ENCODE measurements around the gene CCDC38.

CCDC38 gene

GRCh38 chr12:95884998-95885397 is 57.4 kb downstream of the CCDC38 start:
- H3K4me2 ChIP-seq (ENCODE audit: low read length), result no peak overlapping the region
- H3F3A ChIP-seq (ENCODE audit: insufficient read depth, low read length), result no peaks in the 10 kb centered on the region
- H3K27ac ChIP-seq (ENCODE audit: low read depth, low read length, poor library complexity, severe bottlenecking), result no peak overlapping the region
- H3K9me2 ChIP-seq (ENCODE audit: low read depth, low read length), result no peaks in the 10 kb centered on the region
- no peaks in the 10 kb centered on the region for H4K20me1 ChIP-seq (ENCODE audit: insufficient read depth, low read length)
- H2AFZ ChIP-seq (ENCODE audit: low read length), result no peak overlapping the region
- H3K36me3 ChIP-seq (ENCODE audit: insufficient read depth, low read length), result no peaks in the 10 kb centered on the region
- H3K79me2 ChIP-seq (ENCODE audit: insufficient read depth, low read length), result no peaks in the 10 kb centered on the region
- no peak overlapping the region for H3K9ac ChIP-seq (ENCODE audit: low read length)
- H3K4me3 ChIP-seq (ENCODE audit: low read depth, low read length, poor library complexity, severe bottlenecking), result no peak overlapping the region
- no peaks in the 10 kb centered on the region for H3K4me1 ChIP-seq (ENCODE audit: insufficient read depth, low read length, severe bottlenecking)
- TF ChIP-seq CTCF (IDR thresholded peaks at IDR 0.05; ENCODE audit: low read length) (no peak), EZH2 (IDR thresholded peaks at IDR 0.05; ENCODE audit: borderline replicate concordance, low read length) (no peak)
- H3K27me3 ChIP-seq (ENCODE audit: insufficient read depth, low read length), result no peaks in the 10 kb centered on the region
- 0 out of 2 replicates have a peak, but pooled peaks cover 2% of the 10 kb centered on the region for H3K9me3 ChIP-seq (ENCODE audit: low read length)

GRCh38 chr12:95882873-95883272 is 59.5 kb downstream of the CCDC38 start:
- H3K4me2 ChIP-seq (ENCODE audit: low read length), result no peak overlapping the region
- H3K9me3 ChIP-seq (ENCODE audit: low read length), result 0 out of 2 replicates have a peak, but pooled peaks cover 2% of the 10 kb centered on the region
- no peaks in the 10 kb centered on the region for H3F3A ChIP-seq (ENCODE audit: insufficient read depth, low read length)
- H2AFZ ChIP-seq (ENCODE audit: low read length), result no peak overlapping the region
- no peaks in the 10 kb centered on the region for H3K79me2 ChIP-seq (ENCODE audit: insufficient read depth, low read length)
- H3K9me2 ChIP-seq (ENCODE audit: low read depth, low read length), result no peaks in the 10 kb centered on the region
- TF ChIP-seq CTCF (IDR thresholded peaks at IDR 0.05; ENCODE audit: low read length) (no peak), EZH2 (IDR thresholded peaks at IDR 0.05; ENCODE audit: borderline replicate concordance, low read length) (no peak)
- H3K9ac ChIP-seq (ENCODE audit: low read length), result no peak overlapping the region
- no peak overlapping the region for H3K27ac ChIP-seq (ENCODE audit: low read depth, low read length, poor library complexity, severe bottlenecking)
- no peak overlapping the region for H3K4me3 ChIP-seq (ENCODE audit: low read depth, low read length, poor library complexity, severe bottlenecking)
- no peaks in the 10 kb centered on the region; the same call in 1 of the 2 replicates for H3K27me3 ChIP-seq (ENCODE audit: insufficient read depth, low read length)
- no peaks in the 10 kb centered on the region for H3K4me1 ChIP-seq (ENCODE audit: insufficient read depth, low read length, severe bottlenecking)
- no peaks in the 10 kb centered on the region for H3K36me3 ChIP-seq (ENCODE audit: insufficient read depth, low read length)
- no peaks in the 10 kb centered on the region for H4K20me1 ChIP-seq (ENCODE audit: insufficient read depth, low read length)

- Histone ChIP-seq H3K79me2 (ENCODE audit: insufficient read depth, low read length) (no peaks in the 10 kb centered on the region), H4K20me1 (ENCODE audit: insufficient read depth, low read length) (no peaks in the 10 kb centered on the region), H3F3A (ENCODE audit: insufficient read depth, low read length) (no peaks in the 10 kb centered on the region), H3K27ac (ENCODE audit: low read depth, low read length, poor library complexity, severe bottlenecking) (no peak overlapping the region), H3K9me2 (ENCODE audit: low read depth, low read length) (no peaks in the 10 kb centered on the region), H3K4me3 (ENCODE audit: low read depth, low read length, poor library complexity, severe bottlenecking) (no peak overlapping the region), H3K9ac (ENCODE audit: low read length) (no peak overlapping the region), H3K9me3 (ENCODE audit: low read length) (0 out of 2 replicates have a peak, but pooled peaks cover 2% of the 10 kb centered on the region), H3K36me3 (ENCODE audit: insufficient read depth, low read length) (no peaks in the 10 kb centered on the region), H2AFZ (ENCODE audit: low read length) (no peak overlapping the region), H3K4me2 (ENCODE audit: low read length) (no peak overlapping the region), H3K4me1 (ENCODE audit: insufficient read depth, low read length, severe bottlenecking) (no peaks in the 10 kb centered on the region), H3K27me3 (ENCODE audit: insufficient read depth, low read length) (no peaks in the 10 kb centered on the region; the same call in 1 of the 2 replicates)
- no peak for TF ChIP-seq EZH2 (IDR thresholded peaks at IDR 0.05; ENCODE audit: borderline replicate concordance, low read length)
These were observed 60.3 kb downstream of the CCDC38 start for GRCh38 chr12:95882080-95882479.

GRCh38 chr12:95881331-95881955 is 61.0 kb downstream of the CCDC38 start:
- H3K9ac ChIP-seq (ENCODE audit: low read length), result no peak overlapping the region
- H3K27ac ChIP-seq (ENCODE audit: low read depth, low read length, poor library complexity, severe bottlenecking), result no peak overlapping the region
- TF ChIP-seq CTCF (IDR thresholded peaks at IDR 0.05; ENCODE audit: low read length), result no peak
- TF ChIP-seq EZH2 (IDR thresholded peaks at IDR 0.05; ENCODE audit: borderline replicate concordance, low read length), result no peak
- no peaks in the 10 kb centered on the region for H4K20me1 ChIP-seq (ENCODE audit: insufficient read depth, low read length)
- no peaks in the 10 kb centered on the region for H3K79me2 ChIP-seq (ENCODE audit: insufficient read depth, low read length)
- no peak overlapping the region for H3K4me3 ChIP-seq (ENCODE audit: low read depth, low read length, poor library complexity, severe bottlenecking)
- H3K27me3 ChIP-seq (ENCODE audit: insufficient read depth, low read length), result no peaks in the 10 kb centered on the region; the same call in 1 of the 2 replicates
- no peak overlapping the region for H2AFZ ChIP-seq (ENCODE audit: low read length)
- H3K4me1 ChIP-seq (ENCODE audit: insufficient read depth, low read length, severe bottlenecking), result no peaks in the 10 kb centered on the region
- no peaks in the 10 kb centered on the region for H3K36me3 ChIP-seq (ENCODE audit: insufficient read depth, low read length)
- H3K9me3 ChIP-seq (ENCODE audit: low read length), result 0 out of 2 replicates have a peak, but pooled peaks cover 5% of the 10 kb centered on the region
- no peak overlapping the region for H3K4me2 ChIP-seq (ENCODE audit: low read length)
- H3K9me2 ChIP-seq (ENCODE audit: low read depth, low read length), result no peaks in the 10 kb centered on the region
- no peaks in the 10 kb centered on the region for H3F3A ChIP-seq (ENCODE audit: insufficient read depth, low read length)
